ENCODE results near the gene FBXO31.

FBXO31 gene

GRCh38 chr16:87304951-87305350 lies 78.6 kb downstream of the FBXO31 start:
- no peak for DNase-seq

GRCh38 chr16:87303962-87304521 lies 79.5 kb downstream of the FBXO31 start:
- DNase-seq, result no peak

GRCh38 chr16:87303431-87303930 lies 80.1 kb downstream of the FBXO31 start:
- no peak for DNase-seq

GRCh38 chr16:87298857-87299465 lies 84.6 kb downstream of the FBXO31 start:
- no peak for DNase-seq

GRCh38 chr16:87297918-87298631 lies 85.5 kb downstream of the FBXO31 start:
- peak in 1 of 4 experiments; percentile 18 for DNase-seq

- no peak for DNase-seq
Measured at GRCh38 chr16:87297407-87297806, 86.2 kb downstream of the FBXO31 start.

GRCh38 chr16:87295661-87296531 lies 87.7 kb downstream of the FBXO31 start:
- DNase-seq, result no peak

GRCh38 chr16:87295259-87295658 lies 88.3 kb downstream of the FBXO31 start:
- no peak for DNase-seq

GRCh38 chr16:87293990-87294389 lies 89.6 kb downstream of the FBXO31 start:
- no peak for DNase-seq

- no peak for DNase-seq
Measured at GRCh38 chr16:87291944-87292343, 91.6 kb downstream of the FBXO31 start.

- no peak for DNase-seq
Measured at GRCh38 chr16:87288753-87289362, 94.7 kb downstream of the FBXO31 start.

- no peak for DNase-seq
Measured at GRCh38 chr16:87286839-87287626, 96.5 kb downstream of the FBXO31 start.

- no peak for DNase-seq
Measured at GRCh38 chr16:87284183-87284582, 99.4 kb downstream of the FBXO31 start.

- DNase-seq, result no peak
Measured at GRCh38 chr16:87279094-87279658, 104.4 kb downstream of the FBXO31 start.

- peak in 1 of 4 experiments; percentile 15 for DNase-seq
Measured at GRCh38 chr16:87278191-87279093, 105.1 kb downstream of the FBXO31 start.
